Measurements from ENCODE around the gene AMDHD2.
A peak's percentile ranks its signal among the peaks of the same experiment; 100 is the strongest.
"Not testable (repeated sequence)": the region's sequence is repeated elsewhere in the genome, so short reads cannot be mapped to it uniquely, and the experiment has no call there.

AMDHD2 gene

GRCh38 chr16:2520097-2520783 is at the start of gene AMDHD2:
TSS of gene AMDHD2 (plus strand) at chr16:2520371. CDS start at chr16:2520459, 88 bp downstream.
- peak; percentile 67 for DNase-seq (ENCODE audit: low read depth)

- DNase-seq (ENCODE audit: low read depth), result no peak
Measured at GRCh38 chr16:2470603-2471015, 49.6 kb upstream of the AMDHD2 start.

- DNase-seq (ENCODE audit: low read depth), result no peak
Measured at GRCh38 chr16:2471016-2471652, 49.0 kb upstream of the AMDHD2 start, which contains the start of gene NTN3. TSS of gene NTN3 (plus strand) at chr16:2471297. CDS start at chr16:2471702, 405 bp downstream.

GRCh38 chr16:2471653-2472487 is 48.3 kb upstream of the AMDHD2 start:
- no peak for DNase-seq (ENCODE audit: low read depth)

GRCh38 chr16:2472488-2472864 is 47.7 kb upstream of the AMDHD2 start:
- no peak for DNase-seq (ENCODE audit: low read depth)

- no peak for DNase-seq (ENCODE audit: low read depth)
Measured at GRCh38 chr16:2472885-2473445, 47.2 kb upstream of the AMDHD2 start.

- DNase-seq (ENCODE audit: low read depth), result no peak
Measured at GRCh38 chr16:2473446-2473926, 46.7 kb upstream of the AMDHD2 start.

GRCh38 chr16:2473999-2474876 is 45.9 kb upstream of the AMDHD2 start:
- no peak for DNase-seq (ENCODE audit: low read depth)

- peak; percentile 64 for DNase-seq (ENCODE audit: low read depth)
Measured at GRCh38 chr16:2474877-2475412, 45.2 kb upstream of the AMDHD2 start, which contains the start of gene TBC1D24. TSS of gene TBC1D24 (plus strand) at chr16:2475127. CDS start at chr16:2496149, 21,022 bp downstream.

GRCh38 chr16:2475413-2476344 is 44.5 kb upstream of the AMDHD2 start:
- no peak for DNase-seq (ENCODE audit: low read depth)

GRCh38 chr16:2476345-2476720 is 43.8 kb upstream of the AMDHD2 start:
- DNase-seq (ENCODE audit: low read depth), result no peak

- DNase-seq (ENCODE audit: low read depth), result no peak
Measured at GRCh38 chr16:2476741-2477140, 43.4 kb upstream of the AMDHD2 start.

- DNase-seq (ENCODE audit: low read depth), result no peak
Measured at GRCh38 chr16:2477327-2477726, 42.8 kb upstream of the AMDHD2 start.

- DNase-seq (ENCODE audit: low read depth), result no peak
Measured at GRCh38 chr16:2478279-2478678, 41.9 kb upstream of the AMDHD2 start.

GRCh38 chr16:2479996-2480395 is 40.2 kb upstream of the AMDHD2 start:
- not testable (repeated sequence) for DNase-seq (ENCODE audit: low read depth)

- DNase-seq (ENCODE audit: low read depth), result no peak
Measured at GRCh38 chr16:2480948-2481347, 39.2 kb upstream of the AMDHD2 start.

GRCh38 chr16:2481676-2482075 is 38.5 kb upstream of the AMDHD2 start:
- DNase-seq (ENCODE audit: low read depth), result no peak

GRCh38 chr16:2482249-2482648 is 37.9 kb upstream of the AMDHD2 start:
- no peak for DNase-seq (ENCODE audit: low read depth)

- DNase-seq (ENCODE audit: low read depth), result peak; percentile 61
Measured at GRCh38 chr16:2482708-2483534, 37.2 kb upstream of the AMDHD2 start.
